MM.1S (cell line): ENCODE data around the gene PDE6B.

Source experiments
- DNase-seq: peaks from one replicate; pipeline ENCODE4 v3.0.0-alpha.2; 2015
- H2AFZ ChIP-seq: fragments of 300-600 bp; sonication (generic); 2 replicates; pipeline ENCODE4 v1.6.0; 2016; ENCODE audit warnings: antibody characterized with exemption, low read length
- H3F3A ChIP-seq: fragments of 300-600 bp; sonication (generic); 2 replicates; pipeline ENCODE4 v1.6.1; 2016; ENCODE audit warnings: mild to moderate bottlenecking, antibody characterized with exemption, low read length, moderate library complexity, mixed read lengths; ENCODE audit not compliant: insufficient read depth
- H3K27ac ChIP-seq: fragments of 300-600 bp; sonication (generic); 2 replicates; pipeline ENCODE4 v1.5.1; 2016; ENCODE audit warnings: mild to moderate bottlenecking, low read length
- H3K27me3 ChIP-seq: fragments of 300-600 bp; sonication (generic); replicated peaks from 2 replicates; pipeline ENCODE4 v1.6.0; 2016; ENCODE audit warnings: low read length; ENCODE audit not compliant: insufficient read depth
- H3K36me3 ChIP-seq: fragments of 300-600 bp; sonication (generic); replicated peaks from 2 replicates; pipeline ENCODE4 v1.6.1; 2016; ENCODE audit warnings: mild to moderate bottlenecking, low read length, mixed read lengths; ENCODE audit not compliant: insufficient read depth
- H3K4me1 ChIP-seq: fragments of 300-600 bp; sonication (generic); 2 replicates; pipeline ENCODE4 v1.6.1; 2016; ENCODE audit warnings: low read length, mixed read lengths
- H3K4me2 ChIP-seq: fragments of 300-600 bp; sonication (generic); 2 replicates; pipeline ENCODE4 v1.6.0; 2016; ENCODE audit warnings: low read depth, low read length
- H3K4me3 ChIP-seq: fragments of 300-600 bp; sonication (generic); 2 replicates; pipeline ENCODE4 v1.5.1; 2016; ENCODE audit warnings: low read length, mixed read lengths
- H3K79me2 ChIP-seq: fragments of 300-600 bp; sonication (generic); 2 replicates; pipeline ENCODE4 v1.6.1; 2016; ENCODE audit warnings: mixed run types, low read length, mixed read lengths
- H3K9ac ChIP-seq: fragments of 300-600 bp; sonication (generic); 2 replicates; pipeline ENCODE4 v1.6.1; 2016; ENCODE audit warnings: low read length, mixed read lengths
- H3K9me2 ChIP-seq: fragments of 300-600 bp; sonication (generic); replicated peaks from 2 replicates; pipeline ENCODE4 v1.6.1; 2016; ENCODE audit warnings: mild to moderate bottlenecking, low read length, mixed read lengths; ENCODE audit not compliant: insufficient read depth
- H3K9me3 ChIP-seq: fragments of 300-600 bp; sonication (generic); replicated peaks from 2 replicates; pipeline ENCODE4 v1.6.1; 2016; ENCODE audit warnings: mild to moderate bottlenecking, low read length, mixed read lengths; ENCODE audit not compliant: insufficient read depth
- H4K20me1 ChIP-seq: fragments of 300-600 bp; sonication (generic); 2 replicates; pipeline ENCODE4 v1.6.1; 2016; ENCODE audit warnings: mild to moderate bottlenecking, low read length, moderate library complexity, mixed read lengths; ENCODE audit not compliant: insufficient read depth
- EZH2 ChIP-seq: fragments of 300-600 bp; sonication (generic); optimal IDR thresholded peaks from 2 replicates; pipeline ENCODE3; 2017; ENCODE audit warnings: low read depth, mild to moderate bottlenecking, antibody characterized with exemption, low read length, mixed read lengths
- EZH2phosphoT487 ChIP-seq: fragments of 300-600 bp; sonication (generic); IDR thresholded peaks from 2 replicates; pipeline ENCODE4 v1.6.1; 2018; ENCODE audit warnings: antibody characterized with exemption, low read length
- TF ChIP-seq, protein P1 (sequence below): fragments of 300-600 bp; sonication (generic); IDR thresholded peaks from 2 replicates; pipeline ENCODE4 v1.5.1; 2016; ENCODE audit warnings: antibody characterized with exemption, low read length, mixed read lengths

PDE6B gene

DNA sequence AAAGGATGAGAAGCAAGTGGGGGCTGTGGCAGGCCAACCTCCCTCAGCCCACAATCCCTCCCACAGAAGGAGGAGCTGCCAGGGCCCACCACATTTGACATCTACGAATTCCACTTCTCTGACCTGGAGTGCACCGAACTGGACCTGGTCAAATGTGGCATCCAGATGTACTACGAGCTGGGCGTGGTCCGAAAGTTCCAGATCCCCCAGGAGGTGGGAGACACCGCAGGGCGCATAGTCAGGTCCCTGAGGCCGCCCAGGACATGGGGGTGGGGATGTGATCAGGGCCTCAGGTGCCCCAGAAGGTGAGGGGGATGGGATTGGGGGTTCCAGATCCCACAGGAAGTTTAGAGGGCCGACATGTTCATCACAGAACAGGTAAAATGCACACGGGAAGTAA, 35.0 kb downstream of the PDE6B start:
- Histone ChIP-seq H3F3A (no peaks in the 10 kb centered on the region), H3K79me2 (no peaks in the 10 kb centered on the region), H2AFZ (no peak overlapping the region), H3K9me2 (no peaks in the 10 kb centered on the region), H3K9ac (no peak overlapping the region), H3K36me3 (no peaks in the 10 kb centered on the region), H3K4me1 (no peaks in the 10 kb centered on the region), H3K27ac (no peak overlapping the region), H3K9me3 (no peaks in the 10 kb centered on the region), H3K4me2 (no peak overlapping the region), H3K27me3 (no peaks in the 10 kb centered on the region), H4K20me1 (no peaks in the 10 kb centered on the region), H3K4me3 (no peak overlapping the region)
- TF ChIP-seq, protein P1, sequence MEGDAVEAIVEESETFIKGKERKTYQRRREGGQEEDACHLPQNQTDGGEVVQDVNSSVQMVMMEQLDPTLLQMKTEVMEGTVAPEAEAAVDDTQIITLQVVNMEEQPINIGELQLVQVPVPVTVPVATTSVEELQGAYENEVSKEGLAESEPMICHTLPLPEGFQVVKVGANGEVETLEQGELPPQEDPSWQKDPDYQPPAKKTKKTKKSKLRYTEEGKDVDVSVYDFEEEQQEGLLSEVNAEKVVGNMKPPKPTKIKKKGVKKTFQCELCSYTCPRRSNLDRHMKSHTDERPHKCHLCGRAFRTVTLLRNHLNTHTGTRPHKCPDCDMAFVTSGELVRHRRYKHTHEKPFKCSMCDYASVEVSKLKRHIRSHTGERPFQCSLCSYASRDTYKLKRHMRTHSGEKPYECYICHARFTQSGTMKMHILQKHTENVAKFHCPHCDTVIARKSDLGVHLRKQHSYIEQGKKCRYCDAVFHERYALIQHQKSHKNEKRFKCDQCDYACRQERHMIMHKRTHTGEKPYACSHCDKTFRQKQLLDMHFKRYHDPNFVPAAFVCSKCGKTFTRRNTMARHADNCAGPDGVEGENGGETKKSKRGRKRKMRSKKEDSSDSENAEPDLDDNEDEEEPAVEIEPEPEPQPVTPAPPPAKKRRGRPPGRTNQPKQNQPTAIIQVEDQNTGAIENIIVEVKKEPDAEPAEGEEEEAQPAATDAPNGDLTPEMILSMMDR, result no peak
- no peak for DNase-seq

DNA sequence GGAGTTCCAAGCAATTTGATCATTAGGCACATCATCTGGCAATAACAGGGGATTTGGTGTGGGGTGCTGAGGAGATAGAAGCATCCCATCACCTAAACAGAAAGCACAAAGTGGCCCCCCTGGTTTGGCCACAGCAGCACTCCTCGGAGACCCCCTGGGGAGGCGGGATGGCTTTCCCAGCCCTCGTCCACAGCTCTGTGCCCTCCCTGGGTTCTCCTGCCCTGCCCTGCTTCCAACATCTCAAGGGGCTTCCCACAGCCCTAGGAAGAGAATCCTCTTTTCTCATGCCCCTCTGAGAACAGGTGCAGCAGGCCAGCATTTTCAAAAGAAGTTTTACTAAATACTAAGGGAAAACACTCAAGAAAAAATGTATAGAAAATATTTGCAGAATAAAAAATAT, 35.9 kb downstream of the PDE6B start:
- Histone ChIP-seq H3K36me3 (no peaks in the 10 kb centered on the region), H3K9me2 (no peaks in the 10 kb centered on the region), H3K9ac (no peak overlapping the region), H3K27ac (no peak overlapping the region), H4K20me1 (no peaks in the 10 kb centered on the region), H2AFZ (no peak overlapping the region), H3K79me2 (no peaks in the 10 kb centered on the region), H3F3A (no peaks in the 10 kb centered on the region), H3K4me3 (no peak overlapping the region), H3K27me3 (no peaks in the 10 kb centered on the region), H3K4me2 (no peak overlapping the region), H3K9me3 (no peaks in the 10 kb centered on the region), H3K4me1 (no peaks in the 10 kb centered on the region)
- no peak for DNase-seq
- no peak for TF ChIP-seq EZH2phosphoT487
- TF ChIP-seq, protein P1, result no peak
- no peak for TF ChIP-seq EZH2

DNA sequence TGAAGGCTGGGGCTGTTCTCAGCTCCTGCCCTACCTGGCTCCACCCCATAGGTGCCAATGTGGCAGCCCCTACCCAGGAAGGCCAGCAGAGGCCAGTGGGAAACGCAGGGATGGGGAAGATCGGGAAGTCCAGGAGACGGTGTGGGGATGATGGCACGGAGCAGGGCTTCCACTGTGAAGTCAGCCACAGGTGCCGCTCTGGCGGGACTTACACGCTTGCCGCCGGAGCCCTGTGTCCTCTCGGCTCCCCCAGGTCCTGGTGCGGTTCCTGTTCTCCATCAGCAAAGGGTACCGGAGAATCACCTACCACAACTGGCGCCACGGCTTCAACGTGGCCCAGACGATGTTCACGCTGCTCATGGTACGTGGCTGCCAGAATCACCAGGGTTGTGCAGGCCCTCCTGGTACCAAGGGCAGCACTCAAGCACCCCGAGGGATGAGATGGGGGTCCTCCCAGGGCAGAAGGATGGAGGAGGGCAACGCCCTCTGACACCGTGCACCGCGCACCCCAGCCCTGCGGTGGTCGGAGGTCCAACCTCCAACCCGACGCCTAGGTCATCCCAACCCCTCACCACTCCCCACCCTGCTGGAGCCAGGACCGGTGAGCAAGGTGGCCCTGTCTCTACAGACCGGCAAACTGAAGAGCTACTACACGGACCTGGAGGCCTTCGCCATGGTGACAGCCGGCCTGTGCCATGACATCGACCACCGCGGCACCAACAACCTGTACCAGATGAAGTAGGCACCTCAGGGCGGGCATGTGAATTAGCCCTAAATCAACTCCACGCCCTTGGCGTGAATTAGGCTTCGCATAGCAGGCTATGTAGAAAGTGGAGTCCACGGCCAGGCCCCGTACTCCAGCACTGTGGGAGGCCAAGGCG, 36.7 kb downstream of the PDE6B start:
- H3F3A ChIP-seq, result no peaks in the 10 kb centered on the region
- no peaks in the 10 kb centered on the region for H3K27me3 ChIP-seq
- H2AFZ ChIP-seq, result no peak overlapping the region
- no peaks in the 10 kb centered on the region for H4K20me1 ChIP-seq
- H3K9me3 ChIP-seq, result no peaks in the 10 kb centered on the region
- no peaks in the 10 kb centered on the region for H3K36me3 ChIP-seq
- no peak overlapping the region for H3K4me2 ChIP-seq
- H3K9me2 ChIP-seq, result no peaks in the 10 kb centered on the region
- H3K4me3 ChIP-seq, result no peak overlapping the region
- no peaks in the 10 kb centered on the region for H3K4me1 ChIP-seq
- TF ChIP-seq EZH2phosphoT487 (no peak), EZH2 (no peak)
- TF ChIP-seq, protein P1, result no peak
- H3K79me2 ChIP-seq, result no peaks in the 10 kb centered on the region
- H3K9ac ChIP-seq, result no peak overlapping the region
- no peak overlapping the region for H3K27ac ChIP-seq
- no peak for DNase-seq
